Activated CD8-positive, alpha-beta memory T cell treated with anti-CD3 and anti-CD28 coated beads, Interleukin-2, amount 50 U/mL, for 48 hours (primary cell): ENCODE results near the gene CISD3.

Source experiments
- DNase-seq: peaks from one replicate; pipeline ENCODE4 v3.0.0-alpha.2; 2020

Gene CISD3, protein sequence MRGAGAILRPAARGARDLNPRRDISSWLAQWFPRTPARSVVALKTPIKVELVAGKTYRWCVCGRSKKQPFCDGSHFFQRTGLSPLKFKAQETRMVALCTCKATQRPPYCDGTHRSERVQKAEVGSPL

DNA sequence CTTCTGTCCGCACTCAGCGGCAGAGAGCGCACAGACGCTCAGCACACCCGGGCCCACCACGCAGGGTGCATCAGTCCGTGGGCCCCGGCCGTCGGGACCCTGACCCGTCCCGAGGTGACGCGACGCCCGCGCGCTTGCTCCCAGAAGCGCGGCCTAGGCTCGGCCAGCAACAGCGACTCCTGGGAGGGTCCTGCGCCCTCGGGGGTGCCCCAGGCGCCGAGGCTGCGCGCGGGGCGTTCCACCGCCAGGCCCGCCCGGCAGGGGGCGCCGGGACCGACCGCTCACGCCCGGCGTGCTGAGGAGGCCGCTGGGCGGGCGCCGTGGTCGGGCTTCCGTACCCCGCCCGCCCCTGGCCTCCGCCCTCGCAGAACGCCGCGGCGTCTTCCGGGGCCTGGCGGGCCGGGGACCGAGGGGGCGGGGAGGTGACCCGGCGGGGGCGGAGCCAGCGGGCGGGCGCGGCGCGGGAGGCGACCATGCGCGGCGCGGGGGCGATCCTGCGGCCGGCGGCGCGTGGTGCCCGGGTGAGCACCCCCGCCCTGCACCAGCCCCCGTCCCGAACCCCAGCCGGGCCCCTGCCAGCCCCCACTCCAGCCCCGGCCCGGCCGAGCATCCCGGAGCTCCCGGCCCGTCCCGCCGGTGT lies at the start of gene CISD3:
CISD3 (plus strand) TSS at position 456 of the 640 bp plus-strand sequence; CDS start at position 474, 18 bp downstream.
- DNase-seq = peak; percentile 92

DNA sequence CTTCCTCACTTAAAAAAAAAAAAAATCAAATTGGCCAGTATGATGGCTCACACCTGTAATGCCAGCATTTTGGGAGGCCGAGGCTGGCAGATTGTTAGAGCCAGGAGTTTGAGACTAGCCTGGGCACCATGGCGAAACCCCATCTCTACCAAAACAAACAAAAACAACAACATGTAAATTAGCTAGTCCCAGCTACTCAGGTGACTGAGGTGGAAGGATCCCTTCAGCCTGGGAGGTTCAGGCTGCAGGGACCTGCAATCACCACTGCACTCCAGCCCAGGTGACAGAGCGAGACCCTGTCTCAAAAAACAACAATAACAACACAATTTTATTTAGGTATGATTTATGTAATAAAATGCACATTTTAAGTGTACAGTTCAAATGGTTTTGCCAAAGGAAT lies 49.0 kb upstream of the CISD3 start:
- DNase-seq = no peak

DNA sequence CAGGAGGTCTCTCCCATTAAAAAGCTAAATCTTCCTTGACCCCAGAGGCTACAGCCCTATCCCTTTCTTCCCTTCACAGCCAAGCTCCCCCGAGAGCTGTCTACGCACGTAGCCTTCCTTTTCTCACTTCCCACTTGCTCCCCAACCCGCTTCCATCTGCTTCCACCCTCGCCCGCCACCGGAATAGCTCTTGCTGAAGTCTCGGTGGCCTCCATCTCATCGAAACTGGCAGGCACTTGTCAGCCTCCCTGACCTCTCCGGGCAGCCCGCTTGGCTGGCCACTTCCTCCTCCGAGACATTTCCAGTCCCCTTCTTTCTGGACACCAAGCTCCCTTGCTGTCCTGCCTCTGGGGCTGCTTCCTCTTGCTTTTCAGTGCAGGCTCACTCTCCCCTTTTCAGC lies 44.6 kb upstream of the CISD3 start:
- DNase-seq = no peak

DNA sequence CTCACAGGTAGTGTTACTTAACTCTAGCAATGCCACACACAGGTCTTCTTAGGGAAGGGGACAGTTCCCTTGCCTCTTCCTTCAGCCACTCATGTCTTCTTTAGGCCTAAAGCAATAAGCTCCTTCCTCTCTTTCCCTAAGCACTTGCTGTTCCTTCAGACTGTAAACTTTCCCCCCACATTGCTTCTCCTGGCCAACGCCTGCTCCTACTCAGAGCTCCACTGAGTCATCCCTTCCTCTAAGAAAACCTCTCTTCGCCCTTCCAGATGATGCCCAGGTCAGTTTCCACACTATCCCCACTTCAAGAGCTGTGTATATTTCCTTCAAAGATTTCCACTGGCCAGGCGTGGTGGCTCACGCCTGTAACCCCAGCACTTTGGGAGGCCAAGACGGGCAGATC lies 42.9 kb upstream of the CISD3 start:
- no peak for DNase-seq

DNA sequence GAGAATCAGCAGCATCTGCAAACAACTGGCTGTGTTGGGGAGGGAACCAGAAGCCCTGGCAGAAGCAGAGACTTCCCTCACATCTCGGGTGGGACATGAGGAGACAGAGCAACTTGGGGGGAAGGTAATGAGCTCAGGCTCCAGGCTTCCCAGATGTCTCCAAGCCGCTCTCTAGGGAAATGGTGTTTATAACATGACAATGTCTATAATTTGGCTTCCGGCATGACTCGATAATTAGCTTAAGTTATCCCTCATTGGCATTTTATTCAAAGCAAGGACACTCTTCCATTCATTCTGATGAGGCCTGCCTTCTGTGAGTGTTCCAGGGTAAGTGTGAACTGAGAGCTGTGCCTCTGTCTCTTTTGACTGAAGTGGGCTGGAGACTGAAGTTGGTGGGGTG lies 39.8 kb upstream of the CISD3 start:
- DNase-seq = no peak

DNA sequence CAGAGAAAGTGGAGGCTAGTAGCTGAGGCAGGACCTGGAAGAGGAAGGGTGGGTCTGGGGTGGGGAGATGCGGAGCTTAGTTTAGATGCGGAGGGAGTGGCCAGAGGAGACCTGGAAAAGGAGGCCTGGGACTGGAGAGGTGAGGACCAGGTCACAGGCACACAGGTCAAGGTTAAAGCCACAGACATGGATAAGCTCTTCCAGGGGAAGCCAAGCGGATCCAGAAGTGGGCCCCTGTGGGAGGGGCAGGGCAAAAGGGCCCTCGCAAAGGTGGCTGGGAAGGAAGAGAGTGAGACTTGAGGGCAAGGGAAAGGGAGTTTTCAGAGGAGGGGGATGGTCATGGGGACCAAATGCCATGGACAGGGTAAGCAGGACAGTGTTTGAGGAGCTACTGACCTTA lies 39.0 kb upstream of the CISD3 start:
- no peak for DNase-seq

DNA sequence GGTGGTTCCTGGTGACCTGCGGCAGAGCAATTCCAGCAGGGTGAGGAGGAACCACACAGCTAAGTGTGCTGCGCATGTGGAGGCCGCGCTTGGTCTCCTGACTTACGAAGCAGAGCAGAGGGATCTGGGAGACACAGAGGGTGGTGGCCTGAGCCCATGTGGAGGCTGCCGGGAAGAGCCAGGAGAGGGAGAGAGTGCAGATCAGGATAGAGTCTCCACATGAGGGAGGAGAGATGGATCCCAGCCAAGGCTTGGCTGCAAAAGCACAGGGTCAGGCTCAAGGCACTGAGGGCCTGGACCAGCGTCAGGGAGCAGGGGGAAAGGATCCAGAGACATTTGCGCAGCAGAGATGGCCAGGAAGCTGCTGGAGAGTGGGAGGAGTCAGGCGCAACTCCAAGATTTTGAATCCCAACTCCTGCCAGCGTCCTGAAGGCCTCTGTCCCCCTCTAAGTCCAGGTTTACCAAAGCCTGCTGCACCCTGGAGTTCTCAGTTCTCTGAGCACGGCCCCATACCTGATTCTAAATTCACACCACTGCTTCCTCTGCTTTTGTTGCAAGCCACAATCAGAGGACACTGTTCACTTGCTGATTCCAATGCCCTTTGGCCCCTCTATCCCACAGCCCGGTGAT lies 36.3 kb upstream of the CISD3 start:
- DNase-seq = no peak

DNA sequence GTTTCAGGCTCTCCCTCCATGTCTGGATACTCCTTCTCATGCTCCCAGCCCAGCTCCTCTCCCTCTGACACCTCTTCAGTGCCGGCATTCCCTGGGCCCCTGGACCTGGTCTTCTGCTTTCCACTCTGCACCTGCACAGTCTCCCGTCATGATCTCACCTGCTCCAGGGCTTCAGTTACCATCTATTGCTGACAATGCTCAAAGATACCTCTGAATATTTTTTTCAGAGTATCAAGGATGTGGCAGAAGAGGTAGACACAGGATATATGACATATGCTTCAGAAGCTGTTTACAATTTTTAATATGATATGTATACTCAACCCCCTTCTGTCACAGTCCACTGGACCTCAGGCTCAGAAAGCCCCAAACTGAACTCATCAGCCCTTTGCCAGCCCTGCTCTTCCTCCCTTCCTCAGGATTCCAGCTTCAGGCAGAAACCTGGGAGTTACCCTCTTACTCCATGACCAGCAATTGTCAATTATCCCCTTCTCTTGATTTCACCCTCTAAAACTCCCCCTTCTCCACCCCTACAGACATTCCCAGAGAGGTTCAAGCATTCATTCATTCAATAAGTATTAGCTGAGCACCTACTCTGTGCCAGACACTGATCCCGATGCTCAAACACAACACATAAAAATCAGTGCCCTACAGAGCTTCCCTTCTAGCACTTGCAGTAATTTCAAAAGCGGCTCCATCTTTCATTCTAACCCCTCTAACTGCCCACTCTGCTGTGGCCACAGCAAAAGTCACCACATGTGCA lies 32.9 kb upstream of the CISD3 start:
- DNase-seq = no peak

DNA sequence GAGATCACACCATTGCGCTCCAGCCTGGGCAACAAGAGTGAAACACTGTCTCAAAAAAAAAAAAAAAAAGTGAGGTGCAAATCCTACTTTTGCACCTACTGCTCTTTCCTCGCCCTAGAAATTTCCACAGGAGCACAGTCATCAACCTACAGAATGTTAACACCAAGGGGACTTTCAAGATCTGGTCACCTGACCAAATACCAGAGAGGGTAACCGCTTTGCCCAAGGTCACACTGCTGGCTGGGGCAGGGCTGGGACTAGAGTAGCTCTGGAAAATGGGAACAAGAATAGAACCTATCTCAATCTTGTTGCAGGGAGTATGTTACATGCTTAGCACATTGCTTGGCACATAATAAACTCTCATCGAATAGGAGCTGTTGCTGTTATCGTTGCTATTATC lies 31.4 kb upstream of the CISD3 start:
- no peak for DNase-seq

DNA sequence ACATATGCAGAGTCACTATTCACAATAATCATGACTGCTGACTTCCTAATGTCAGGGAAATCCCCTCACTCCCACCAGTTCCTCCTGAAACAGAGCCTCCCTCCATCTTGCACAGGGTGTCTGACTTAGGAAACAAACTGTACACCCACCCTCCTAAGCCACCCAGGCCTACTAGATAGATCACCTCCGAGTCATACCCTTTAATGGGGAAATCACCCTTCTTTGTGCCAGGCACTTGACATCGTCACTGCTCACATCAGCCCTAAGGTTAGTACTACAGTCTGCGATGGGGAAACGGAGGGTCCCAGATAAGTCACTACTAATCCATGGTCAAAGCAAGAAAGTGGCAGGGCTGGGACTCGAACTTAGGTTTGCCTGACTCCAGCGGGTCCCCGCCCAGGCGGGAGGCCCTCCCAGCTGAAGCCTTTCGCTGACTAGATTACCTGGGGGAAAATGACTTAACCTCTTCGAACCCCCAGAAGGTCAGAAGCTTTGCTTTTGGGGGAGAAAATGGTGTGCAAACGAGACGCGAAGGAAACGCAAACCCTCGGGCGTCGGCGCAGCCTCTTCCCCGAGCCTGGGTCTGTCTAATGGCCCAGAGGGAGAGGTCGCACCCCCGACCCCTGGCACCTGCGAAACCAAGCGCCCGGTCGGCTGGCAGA lies 28.5 kb upstream of the CISD3 start:
- peak; percentile 91 for DNase-seq

DNA sequence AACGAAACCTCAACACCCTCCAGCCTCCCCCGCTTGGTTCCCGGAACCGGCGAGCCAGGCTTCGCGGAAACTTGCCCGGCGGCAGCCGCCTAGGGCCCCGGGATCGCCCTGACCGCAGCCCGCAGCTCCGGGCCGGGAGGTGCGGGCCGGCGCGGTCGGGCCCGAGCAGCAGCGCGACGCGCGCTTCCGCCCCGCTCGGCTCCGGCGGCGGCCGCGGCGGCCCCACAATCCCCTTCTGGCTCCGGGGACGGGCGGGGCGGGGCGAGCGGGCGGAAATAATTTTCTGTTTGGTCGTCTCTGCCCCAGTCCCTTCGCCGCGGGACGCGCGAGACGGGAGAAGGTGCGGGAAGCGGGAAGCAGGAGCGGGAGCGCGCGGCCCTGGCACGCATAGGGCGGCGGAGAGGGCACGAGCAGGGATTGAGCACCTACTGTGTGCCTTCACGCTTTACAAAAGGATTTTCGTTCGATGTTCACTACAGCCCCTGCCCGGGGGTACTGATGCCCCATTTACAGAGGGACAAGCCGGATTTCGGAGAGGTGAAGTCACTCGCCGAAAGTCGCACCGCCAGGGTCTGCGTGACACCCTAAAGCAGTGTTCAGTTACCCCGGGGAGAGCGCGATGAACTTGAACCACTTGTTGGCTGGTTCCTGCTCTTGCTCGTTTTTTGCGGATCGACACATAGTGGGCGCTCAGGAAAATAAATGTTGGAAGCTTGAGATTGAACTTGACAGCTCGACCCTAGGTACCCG lies 27.8 kb upstream of the CISD3 start:
- peak; percentile 90 for DNase-seq

DNA sequence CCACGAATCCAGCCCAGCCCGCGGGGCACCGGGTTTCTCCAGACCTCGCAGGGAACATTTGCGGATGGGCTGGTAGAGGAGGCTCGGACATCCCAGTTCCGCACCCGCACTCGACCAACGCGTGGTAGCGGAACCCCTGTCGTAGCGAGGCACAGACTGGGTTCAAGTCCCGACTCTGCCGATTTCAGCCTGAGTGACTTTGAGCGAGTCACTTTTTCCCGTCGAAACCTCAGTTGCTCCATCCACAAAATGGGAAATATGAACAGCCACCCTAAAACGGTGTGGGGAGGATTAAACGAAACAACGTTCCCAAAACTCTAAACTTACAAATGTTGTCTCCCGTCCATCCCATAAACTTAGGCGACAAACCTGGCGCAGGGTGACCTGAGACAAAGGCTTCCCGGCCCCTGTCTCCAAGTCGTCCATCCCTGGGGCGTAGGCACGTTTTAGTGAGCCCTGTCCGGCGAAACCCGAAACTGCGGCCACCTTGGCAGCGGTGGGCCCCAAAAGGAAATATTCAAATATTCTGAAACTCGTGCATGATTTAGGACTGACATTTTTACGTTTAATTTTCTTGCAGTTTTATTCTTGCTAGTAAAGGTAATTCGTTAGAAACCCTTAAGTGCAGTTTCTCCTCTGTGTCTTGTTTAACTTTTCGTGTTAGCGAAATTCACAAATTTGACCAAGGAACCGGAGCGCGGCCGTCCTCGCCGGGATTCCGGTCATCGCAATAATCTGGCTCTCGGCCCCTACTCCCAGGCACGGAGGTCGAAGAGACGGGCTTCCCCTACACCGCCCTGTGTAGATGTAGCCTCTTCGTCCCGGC lies 27.0 kb upstream of the CISD3 start:
- peak; percentile 82 for DNase-seq

DNA sequence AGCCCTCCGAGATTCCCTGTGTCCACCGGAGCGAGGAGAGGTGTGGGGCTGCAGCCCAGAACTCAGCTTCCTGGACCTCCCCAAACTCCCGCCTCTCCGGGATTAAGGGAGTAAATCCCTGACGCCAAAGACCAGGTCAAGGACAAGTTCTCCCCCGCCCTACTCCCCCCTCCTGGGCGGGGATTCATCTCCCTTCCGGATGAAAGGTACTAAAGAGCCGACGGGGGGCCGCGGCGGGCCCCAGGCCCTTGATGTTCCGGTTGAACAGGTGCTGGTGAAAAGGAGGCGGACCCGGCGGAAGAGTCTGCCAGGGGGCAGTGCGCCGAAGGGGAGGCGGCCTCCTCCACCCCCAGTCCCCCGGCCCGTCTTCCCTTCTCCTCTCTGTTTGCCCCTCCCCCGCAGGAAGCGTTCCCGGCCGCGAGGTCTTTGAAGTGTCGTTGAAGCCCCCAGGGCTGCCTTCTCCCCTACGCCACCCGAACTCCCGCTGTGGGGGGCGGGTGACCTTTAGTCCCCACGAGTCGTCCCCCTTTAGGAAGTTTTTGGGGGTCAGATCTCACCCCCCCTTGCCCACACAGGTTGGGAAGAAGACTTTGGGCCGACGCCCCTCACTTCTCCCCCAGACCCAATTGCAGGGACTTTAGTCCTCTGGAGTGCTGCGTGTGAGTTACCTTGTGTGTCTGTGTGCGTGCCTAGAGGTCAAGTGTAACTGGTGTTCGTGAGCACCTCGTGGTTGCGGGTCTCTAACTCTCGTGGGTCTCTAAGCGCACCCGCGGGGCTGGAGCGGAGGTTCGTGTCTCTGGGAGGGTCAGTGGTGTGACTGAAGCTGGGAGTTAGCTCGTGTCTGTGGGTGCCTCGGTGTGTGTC lies 26.2 kb upstream of the CISD3 start:
- DNase-seq = peak; percentile 93

DNA sequence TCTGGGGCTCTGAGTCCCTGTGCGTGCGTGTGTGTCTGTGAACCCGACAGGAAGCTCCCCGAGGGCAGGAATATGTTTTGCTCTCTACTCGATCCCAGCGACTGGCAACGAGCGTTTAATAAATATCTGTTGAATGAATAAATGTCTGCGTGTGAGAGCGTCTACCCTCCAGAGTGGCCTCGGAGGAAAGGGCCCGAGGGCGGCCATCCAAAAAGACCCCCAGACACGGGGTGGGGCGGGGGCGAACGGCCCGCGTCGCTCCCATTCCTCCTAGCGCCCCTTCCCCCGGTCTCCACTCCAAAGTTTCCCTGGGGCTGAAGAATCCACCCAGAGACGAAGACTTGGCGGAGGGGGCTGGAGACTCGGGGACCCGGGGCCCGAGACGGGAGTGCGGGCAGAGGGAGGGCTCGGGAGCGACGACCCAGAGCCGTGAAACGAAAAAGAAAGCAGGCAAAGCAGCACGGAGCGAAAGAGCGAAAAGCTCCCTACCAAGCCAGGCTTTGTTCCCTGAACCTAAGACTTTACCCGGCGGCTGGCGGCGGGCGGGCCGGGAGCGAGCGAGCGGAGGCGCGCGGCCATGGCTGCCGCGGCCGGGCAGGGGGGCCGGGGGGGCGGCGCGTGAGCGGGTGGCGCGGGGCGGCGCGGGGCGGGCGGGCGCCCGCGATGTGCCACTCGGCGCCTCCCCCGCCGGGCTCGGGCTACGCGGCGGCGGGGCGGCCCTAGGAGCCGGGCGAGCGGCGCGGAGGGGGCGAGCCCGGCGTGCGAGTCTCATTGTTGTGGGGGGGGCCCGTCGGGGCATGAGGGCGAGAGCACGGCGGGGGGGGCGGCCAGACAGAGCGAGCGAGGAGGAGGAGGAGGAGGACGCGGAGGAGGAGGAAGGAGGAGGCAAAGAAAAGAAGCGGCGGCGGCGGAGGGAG lies 25.3 kb upstream of the CISD3 start, which contains the start of gene MLLT6:
MLLT6 (plus strand) TSS at position 668 of the 917 bp plus-strand sequence. CDS start 360 bp downstream, outside the sequence.
- DNase-seq = peak; percentile 84

DNA sequence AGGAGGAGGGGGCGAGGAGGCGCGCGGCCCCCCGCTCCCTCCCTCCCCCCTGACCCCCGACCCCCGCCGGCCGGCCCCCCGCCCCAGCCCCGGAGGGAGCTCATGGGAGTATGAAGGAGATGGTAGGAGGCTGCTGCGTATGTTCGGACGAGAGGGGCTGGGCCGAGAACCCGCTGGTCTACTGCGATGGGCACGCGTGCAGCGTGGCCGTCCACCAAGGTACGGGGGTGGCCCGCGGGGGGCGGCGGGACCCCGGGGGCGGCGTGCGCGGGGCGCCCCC lies 24.7 kb upstream of the CISD3 start:
- no peak for DNase-seq

DNA sequence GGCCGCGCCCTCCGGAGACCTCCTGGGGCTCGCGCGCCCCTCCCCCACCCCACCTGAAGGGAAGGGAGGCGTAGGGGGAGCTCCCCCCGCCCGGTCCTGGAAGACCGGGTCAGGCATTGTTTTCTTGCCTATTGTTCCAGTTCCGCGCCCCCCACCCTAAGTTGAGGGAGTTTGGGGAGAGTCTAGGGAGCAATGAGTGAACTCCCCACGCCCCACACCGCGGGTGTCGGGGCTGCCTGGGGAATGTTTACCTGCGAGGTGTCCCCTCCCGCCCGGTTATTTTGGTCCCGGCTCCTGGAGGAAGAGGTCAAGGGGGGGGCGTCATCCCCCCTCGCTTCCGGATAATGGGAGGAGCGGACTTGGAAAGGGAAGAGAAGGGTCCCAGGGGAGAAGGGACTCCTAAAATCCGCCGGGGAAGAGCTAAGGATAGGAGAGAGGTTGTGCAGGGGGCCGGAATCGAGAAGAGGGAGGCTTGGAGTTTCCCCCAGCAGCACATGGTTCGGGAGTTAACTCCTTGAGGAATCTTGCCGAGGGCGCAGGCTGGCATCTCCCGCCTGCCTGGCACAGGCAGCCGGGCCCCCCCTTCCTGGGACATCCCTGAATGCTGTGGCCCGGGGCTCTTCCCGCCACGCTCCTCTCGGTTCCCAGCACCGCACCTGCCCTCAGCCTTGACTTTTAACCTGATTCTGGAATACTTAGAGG lies 24.2 kb upstream of the CISD3 start:
- peak; percentile 76 for DNase-seq

DNA sequence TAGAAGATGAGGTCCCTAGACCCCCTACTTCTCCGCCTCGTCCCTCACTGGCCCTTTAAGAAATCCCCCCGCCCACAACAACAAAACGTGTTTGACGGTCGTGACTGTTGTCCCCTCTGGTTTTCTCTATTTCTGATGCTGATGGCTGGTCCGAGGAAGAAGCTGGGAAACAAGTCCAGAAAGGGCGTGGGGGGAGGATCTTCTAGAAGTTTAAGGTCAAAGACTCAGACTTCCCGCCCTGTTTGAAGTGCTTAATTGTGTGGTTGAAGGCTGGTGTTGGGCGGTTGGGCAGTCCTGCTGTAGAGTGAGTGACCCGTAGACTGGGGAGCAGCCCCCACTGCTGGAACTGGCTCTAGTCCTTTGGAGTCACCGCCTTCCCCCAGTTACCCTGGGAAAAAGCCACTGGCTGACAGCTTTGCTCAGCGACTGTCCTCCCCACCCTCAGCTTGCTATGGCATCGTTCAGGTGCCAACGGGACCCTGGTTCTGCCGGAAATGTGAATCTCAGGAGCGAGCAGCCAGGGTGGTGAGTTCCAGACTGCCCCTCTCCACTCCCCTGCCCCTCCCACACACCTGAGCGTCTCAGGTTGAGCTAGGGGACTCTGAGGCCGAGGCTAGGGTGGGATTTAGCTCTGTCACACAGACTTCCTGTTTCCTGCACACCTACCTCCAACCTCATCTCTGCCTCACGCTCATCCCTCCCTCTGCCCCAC lies 23.5 kb upstream of the CISD3 start:
- DNase-seq = no peak

DNA sequence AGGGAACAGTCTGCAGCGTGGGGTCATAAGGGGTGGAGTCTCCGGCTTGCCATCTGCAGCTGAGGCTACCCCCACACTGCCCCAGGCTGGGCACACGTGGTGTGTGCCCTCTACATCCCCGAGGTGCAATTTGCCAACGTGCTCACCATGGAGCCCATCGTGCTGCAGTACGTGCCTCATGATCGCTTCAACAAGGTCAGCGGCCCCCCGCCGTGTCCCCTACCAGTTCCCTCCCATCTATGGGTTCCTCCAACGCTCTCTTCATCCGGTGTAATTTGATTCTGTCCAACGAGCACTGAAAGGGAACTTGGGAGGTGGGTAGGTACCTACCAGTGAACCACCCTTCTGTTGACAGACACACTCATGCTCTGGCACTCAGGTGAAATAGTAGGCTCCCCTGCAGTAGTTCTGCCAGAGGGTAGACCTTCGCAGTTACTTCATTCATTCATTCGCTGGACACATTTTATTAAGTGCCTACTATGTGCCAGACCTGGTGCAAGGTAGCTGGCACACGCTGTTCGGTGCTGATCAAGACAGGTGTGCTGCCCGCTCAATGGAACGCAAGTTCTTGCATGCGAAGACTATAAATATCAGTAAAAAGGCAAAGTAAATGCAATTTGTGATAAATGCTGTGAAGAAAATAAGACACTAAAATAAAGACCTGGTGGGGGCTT lies 22.3 kb upstream of the CISD3 start:
- DNase-seq = no peak
